Adipose tissue (tissue), 3 donors: ENCODE measurements around the gene GLIPR2. TPM values are rescaled to one million over a fixed set of nuclear protein-coding genes. Genes with fewer than 3 reads are reported as not detected.
"Not testable (repeated sequence)": the region's sequence is repeated elsewhere in the genome, so short reads cannot be mapped to it uniquely, and the experiment has no call there.

Experiments
- H3K27ac ChIP-seq: one replicate; pipeline ENCODE4 v1.5.1; 2013; ENCODE audit warnings: low read depth, low read length
- WGBS, 3 donors: extraction: QIAGEN DNeasy Blood & Tissue Kit; methylation state at CpG; one replicate each; pipeline ENCODE4 v1.1.7; 2013; 5-methylcytosine and 5-hydroxymethylcytosine counted together
- polyA plus RNA-seq, 3 donors: library from polyadenylated mRNA; stranded (reverse); fragments of 200-250 nt; gene quantifications; one replicate each; pipeline ENCODE4 v1.2.3, GENCODE V29; 2013
- donor health status: healthy with polysubstance abuse.
- donor health status: Bipolar disorder and iron deficiency.
- donor health status: healthy.

Gene GLIPR2, protein sequence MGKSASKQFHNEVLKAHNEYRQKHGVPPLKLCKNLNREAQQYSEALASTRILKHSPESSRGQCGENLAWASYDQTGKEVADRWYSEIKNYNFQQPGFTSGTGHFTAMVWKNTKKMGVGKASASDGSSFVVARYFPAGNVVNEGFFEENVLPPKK
- polyA plus RNA-seq = 10 to 100 TPM in 2 of 3 donors, 1 to 10 TPM in 1; 4.0 to 67.7 (median 43.7) TPM

- WGBS, 3 donors = 0% methylated on average over 69 to 83 of the region's 83 CpGs
- H3K27ac ChIP-seq = no peak within 1 kb of the TSS
These were observed at the start of gene GLIPR2 for GRCh38 chr9:36136272-36136893. GLIPR2 (plus strand) TSS chr9:36136733; CDS start chr9:36136779, 46 bp downstream.

DNA sequence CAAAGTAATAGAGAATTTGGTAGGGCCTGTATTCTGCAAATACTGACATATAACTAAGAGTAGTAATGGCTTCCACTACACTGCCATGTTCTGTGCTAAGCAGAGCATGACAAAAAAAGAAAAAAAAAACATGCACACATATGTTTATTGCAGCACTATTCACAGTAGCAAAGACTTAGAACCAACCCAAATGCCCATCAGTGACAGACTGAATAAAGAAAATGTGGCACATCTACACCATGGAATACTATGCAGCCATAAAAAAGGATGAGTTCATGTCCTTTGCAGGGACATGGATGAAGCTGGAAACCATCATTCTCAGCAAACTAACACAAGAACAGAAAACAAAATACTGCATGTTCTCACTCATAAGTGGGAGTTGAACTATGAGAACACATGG lies 49.5 kb upstream of the GLIPR2 start:
- not testable (repeated sequence) for H3K27ac ChIP-seq

DNA sequence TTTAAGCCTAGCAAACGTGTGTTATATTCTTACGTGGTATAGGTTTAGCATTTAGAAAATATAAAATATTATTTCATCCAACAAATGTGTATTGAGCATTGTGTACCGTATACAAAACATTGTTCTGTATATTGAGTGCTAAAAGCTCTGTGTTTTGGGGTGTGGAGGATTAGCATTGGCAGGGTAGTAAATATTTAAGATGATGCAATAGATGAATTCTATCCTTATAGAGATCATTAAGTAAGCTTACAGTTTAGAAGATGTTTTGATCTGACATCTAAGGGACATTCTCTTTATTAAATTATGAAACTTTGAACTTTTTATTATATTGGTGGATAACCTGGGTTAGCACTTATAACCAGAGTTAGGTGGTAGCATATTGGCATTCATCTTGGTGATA lies 48.5 kb upstream of the GLIPR2 start:
- 82 to 94% (median 92%) methylated on average over 3 of the region's 3 CpGs for WGBS, 3 donors
- no peak overlapping the region for H3K27ac ChIP-seq

GRCh38 chr9:36091026-36091953 lies 45.2 kb upstream of the GLIPR2 start:
- 11 to 56% (median 38%) methylated on average over 8 of the region's 8 CpGs for WGBS, 3 donors

DNA sequence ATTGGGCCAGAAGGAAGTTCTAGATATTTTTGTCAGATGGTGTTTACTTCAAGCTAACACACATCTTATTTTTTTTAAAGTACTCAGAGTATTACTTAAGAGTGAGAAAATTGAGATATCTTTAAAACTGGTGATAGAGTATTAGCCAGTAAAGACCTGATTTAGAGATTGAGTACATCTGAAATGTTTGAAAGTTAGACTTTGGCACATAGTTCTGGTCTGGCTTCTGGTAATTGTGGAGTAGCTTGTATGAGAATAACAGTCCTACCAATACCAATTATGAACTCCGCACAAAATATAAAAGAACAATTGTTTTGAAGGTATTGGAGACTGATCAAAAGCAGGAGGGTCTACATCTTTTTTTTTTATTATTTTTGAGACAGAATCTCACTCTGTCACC lies 44.5 kb upstream of the GLIPR2 start:
- H3K27ac ChIP-seq = no peak overlapping the region
- 82 to 100% (median 82%) methylated on average over 1 of the region's 1 CpG for WGBS, 3 donors

More at GRCh38 chr9:36091026-36091953, 45.2 kb upstream of the GLIPR2 start:
- H3K27ac ChIP-seq = no peak overlapping the region

DNA sequence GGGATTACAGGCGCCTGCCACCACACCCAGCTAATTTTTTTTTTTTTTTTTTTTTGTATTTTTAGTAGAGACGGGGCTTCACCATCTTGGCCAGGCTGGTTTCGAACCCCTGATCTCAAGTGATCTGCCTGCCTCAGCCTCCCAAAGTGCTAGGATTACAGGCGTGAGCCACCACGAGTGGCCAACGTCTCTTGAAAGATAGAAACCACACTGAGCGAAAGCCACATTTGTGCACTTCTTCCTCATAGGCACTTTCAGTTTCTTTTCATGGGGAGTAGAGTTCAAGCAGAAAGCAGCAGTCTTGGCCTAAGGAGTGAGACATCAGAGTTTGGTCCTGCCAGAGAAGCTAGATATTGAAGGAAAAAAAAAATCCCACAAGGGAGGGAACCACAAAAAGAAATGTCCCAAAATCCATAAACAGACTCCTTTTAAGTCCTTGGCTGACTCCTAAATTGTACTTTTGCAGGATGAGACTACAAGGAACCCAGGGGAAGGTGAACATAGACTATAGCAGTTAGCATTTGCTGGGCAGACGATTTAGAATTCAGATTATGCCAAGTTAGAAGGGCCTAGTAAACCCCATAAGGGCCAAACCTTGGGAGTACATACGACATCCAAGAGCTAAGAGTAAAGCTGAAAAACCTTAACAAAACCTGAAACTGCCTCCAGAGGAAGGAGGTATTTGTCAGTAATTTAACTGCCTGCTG lies 43.9 kb upstream of the GLIPR2 start:
- 66 to 89% (median 70%) methylated on average over 9 of the region's 9 CpGs for WGBS, 3 donors

GRCh38 chr9:36093384-36093783 lies 43.1 kb upstream of the GLIPR2 start:
- whole genome bisulfite sequencing, 3 donors = 78 to 97% (median 84%) methylated on average over 2 of the region's 2 CpGs
- H3K27ac ChIP-seq = no peak overlapping the region

More for the DNA sequence above, 43.9 kb upstream of the GLIPR2 start:
- no peak overlapping the region for H3K27ac ChIP-seq

- 80 to 96% (median 87%) methylated on average over 1 of the region's 1 CpG for WGBS, 3 donors
- H3K27ac ChIP-seq = no peak overlapping the region
These were observed 36.8 kb upstream of the GLIPR2 start for GRCh38 chr9:36099718-36100117.

GRCh38 chr9:36100532-36100931 lies 36.0 kb upstream of the GLIPR2 start:
- 74 to 77% (median 77%) methylated on average over 3 of the region's 3 CpGs for WGBS, 3 donors
- H3K27ac ChIP-seq = no peak overlapping the region

- WGBS, 3 donors = 61 to 82% (median 70%) methylated on average over 4 of the region's 4 CpGs
- no peak overlapping the region for H3K27ac ChIP-seq
These were observed 34.4 kb upstream of the GLIPR2 start for GRCh38 chr9:36101916-36102741.

- no peak overlapping the region for H3K27ac ChIP-seq
- 69 to 77% (median 76%) methylated on average over 10 of the region's 10 CpGs for WGBS, 3 donors
These were observed 33.6 kb upstream of the GLIPR2 start for GRCh38 chr9:36102742-36103495.

DNA sequence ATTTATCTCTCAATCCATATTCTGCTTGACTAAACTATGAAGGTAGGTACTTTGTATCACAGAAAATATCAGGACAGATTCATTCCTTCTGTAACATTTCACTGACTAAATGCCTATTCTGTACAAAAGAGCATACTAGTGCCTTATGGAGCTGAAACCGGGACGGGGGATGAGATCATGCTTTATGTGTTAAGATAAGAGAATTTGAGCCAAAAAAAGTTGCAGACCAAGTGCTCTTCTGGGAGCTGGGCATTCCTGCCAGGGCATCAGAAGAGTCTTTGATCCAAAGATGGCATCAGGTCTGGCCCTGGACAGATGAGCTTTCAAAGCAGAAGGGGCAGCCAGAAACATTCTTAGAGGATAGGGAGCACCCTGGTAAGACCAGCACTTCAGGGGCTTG lies 27.5 kb upstream of the GLIPR2 start:
- no peak overlapping the region for H3K27ac ChIP-seq
- WGBS, 3 donors = 63 to 81% (median 76%) methylated on average over 2 of the region's 2 CpGs

- no peak overlapping the region for H3K27ac ChIP-seq
- WGBS, 3 donors = 71 to 90% (median 89%) methylated on average over 2 of the region's 2 CpGs
These were observed 26.1 kb upstream of the GLIPR2 start for GRCh38 chr9:36110434-36110833.

DNA sequence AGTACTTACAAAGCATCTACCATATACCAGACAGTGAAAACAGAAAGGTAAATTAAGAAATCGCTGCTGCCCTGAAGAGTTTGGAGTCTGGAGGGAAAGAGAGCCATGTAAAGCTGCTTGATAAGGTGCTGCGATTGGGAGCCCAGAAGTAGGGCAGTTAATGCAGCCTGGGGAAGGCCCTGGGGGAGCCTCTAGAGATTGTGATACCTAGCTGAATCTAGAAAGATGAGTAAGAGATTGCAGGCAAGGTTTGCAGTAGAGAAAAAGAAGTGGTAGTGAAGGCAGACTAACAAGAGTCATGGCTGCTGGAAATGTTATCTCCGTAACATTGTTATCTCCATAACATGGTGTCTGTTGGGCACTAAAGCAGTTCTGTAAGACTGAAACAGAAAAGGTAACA lies 24.0 kb upstream of the GLIPR2 start:
- no peak overlapping the region for H3K27ac ChIP-seq
- WGBS, 3 donors = 91 to 98% (median 95%) methylated on average over 3 of the region's 3 CpGs

DNA sequence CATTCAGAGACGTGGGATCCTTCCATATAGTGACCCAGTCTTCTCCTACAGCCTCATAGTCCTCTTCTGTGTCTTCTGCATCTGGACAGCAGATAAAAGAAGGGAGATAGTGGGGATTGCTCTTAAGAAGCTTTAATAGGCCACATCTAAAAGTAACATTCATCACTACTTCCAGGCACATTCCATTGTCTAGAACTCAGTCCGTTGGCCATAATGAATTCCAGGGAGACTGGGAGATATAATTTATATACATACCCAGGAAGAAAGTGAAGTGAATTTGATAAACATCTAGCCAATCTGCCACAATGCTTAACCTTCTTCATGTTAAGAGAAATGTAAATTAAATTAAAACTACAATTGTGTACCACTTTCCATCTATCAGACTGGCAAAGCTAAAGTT lies 22.5 kb upstream of the GLIPR2 start:
- no peak overlapping the region for H3K27ac ChIP-seq
- 85 to 90% (median 86%) methylated on average over 2 of the region's 2 CpGs for WGBS, 3 donors

DNA sequence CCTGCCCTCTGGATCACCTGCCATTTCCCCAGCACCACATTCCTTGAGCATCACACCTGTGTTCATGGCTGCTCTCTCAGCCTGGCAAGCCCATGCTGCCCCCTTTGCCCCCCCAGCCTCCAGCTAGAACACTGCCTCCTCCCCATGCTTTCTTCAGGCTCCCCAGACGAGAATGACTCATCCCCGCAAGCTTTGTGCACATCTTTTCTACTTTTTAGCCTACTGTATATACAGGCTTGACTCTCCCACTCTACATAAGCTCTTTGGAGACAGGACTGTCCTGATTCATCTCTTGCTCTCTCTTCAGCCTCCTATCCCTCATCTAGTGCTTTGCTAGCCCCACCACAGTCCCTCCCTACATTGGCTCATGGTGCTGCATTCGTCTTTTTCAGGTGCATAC lies 19.9 kb upstream of the GLIPR2 start:
- WGBS, 3 donors = 87 to 92% (median 90%) methylated on average over 3 of the region's 3 CpGs
- no peak overlapping the region for H3K27ac ChIP-seq

GRCh38 chr9:36118201-36118600 lies 18.3 kb upstream of the GLIPR2 start:
- 92 to 99% (median 93%) methylated on average over 2 of the region's 2 CpGs for WGBS, 3 donors

More at GRCh38 chr9:36118201-36118600, 18.3 kb upstream of the GLIPR2 start:
- H3K27ac ChIP-seq = no peak overlapping the region
